Measurements from ENCODE around the gene GAPVD1. TPM values are rescaled to one million over a fixed set of nuclear protein-coding genes. Genes with fewer than 3 reads are reported as not detected.

Gene GAPVD1
- total RNA-seq, 2 donors from 2014 or later, result 34.4 to 50.1 TPM

GRCh38 chr9:125400725-125401716 lies 139.4 kb downstream of the GAPVD1 start:
- Histone ChIP-seq H3K4me3 (no peak overlapping the region), H3K9me3 (no peaks in the 10 kb centered on the region), H3K27me3 (replicated peaks; ENCODE audit: insufficient read depth) (no peaks in the 10 kb centered on the region), H3K4me1 (replicated peaks) (no peaks in the 10 kb centered on the region), H3K36me3 (no peaks in the 10 kb centered on the region), H3K27ac (no peak overlapping the region)
- DNase-seq (ENCODE audit: low spot score), result no peak
- TF ChIP-seq, protein P1, sequence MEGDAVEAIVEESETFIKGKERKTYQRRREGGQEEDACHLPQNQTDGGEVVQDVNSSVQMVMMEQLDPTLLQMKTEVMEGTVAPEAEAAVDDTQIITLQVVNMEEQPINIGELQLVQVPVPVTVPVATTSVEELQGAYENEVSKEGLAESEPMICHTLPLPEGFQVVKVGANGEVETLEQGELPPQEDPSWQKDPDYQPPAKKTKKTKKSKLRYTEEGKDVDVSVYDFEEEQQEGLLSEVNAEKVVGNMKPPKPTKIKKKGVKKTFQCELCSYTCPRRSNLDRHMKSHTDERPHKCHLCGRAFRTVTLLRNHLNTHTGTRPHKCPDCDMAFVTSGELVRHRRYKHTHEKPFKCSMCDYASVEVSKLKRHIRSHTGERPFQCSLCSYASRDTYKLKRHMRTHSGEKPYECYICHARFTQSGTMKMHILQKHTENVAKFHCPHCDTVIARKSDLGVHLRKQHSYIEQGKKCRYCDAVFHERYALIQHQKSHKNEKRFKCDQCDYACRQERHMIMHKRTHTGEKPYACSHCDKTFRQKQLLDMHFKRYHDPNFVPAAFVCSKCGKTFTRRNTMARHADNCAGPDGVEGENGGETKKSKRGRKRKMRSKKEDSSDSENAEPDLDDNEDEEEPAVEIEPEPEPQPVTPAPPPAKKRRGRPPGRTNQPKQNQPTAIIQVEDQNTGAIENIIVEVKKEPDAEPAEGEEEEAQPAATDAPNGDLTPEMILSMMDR (IDR thresholded peaks at IDR 0.05), result no peak
- TF ChIP-seq POLR2A (IDR thresholded peaks at IDR 0.05) (no peak), POLR2AphosphoS5 (IDR thresholded peaks at IDR 0.05) (no peak)
- 79% methylated on average over 12 of the region's 12 CpGs for WGBS
- intact Hi-C loops (cut with DNase I), result loop anchor here (10.0 kb wide), 2 partner anchors 344 to 994 kb away; partner anchors contain the start of gene PBX3

- whole genome bisulfite sequencing, result 94% methylated on average over 7 of the region's 7 CpGs
- no peaks in the 10 kb centered on the region for H3K27me3 ChIP-seq (replicated peaks; ENCODE audit: insufficient read depth)
- TF ChIP-seq, protein P1 (IDR thresholded peaks at IDR 0.05), result no peak
- TF ChIP-seq POLR2AphosphoS5 (IDR thresholded peaks at IDR 0.05) (no peak), POLR2A (IDR thresholded peaks at IDR 0.05) (no peak)
- H3K27ac ChIP-seq, result no peak overlapping the region
- no peak for DNase-seq (ENCODE audit: low spot score)
- intact Hi-C loops (cut with DNase I), result loop anchor here (10.0 kb wide), 2 partner anchors 340 to 990 kb away; partner anchors contain the start of gene PBX3
- H3K36me3 ChIP-seq, result no peaks in the 10 kb centered on the region
- H3K4me1 ChIP-seq (replicated peaks), result peaks cover 2% of the 10 kb centered on the region
- no peaks in the 10 kb centered on the region for H3K9me3 ChIP-seq
- H3K4me3 ChIP-seq, result no peak overlapping the region
These were observed 143.1 kb downstream of the GAPVD1 start for GRCh38 chr9:125404733-125405132.

GRCh38 chr9:125405938-125406809 lies 144.5 kb downstream of the GAPVD1 start:
- H3K4me1 ChIP-seq (replicated peaks), result peaks cover 2% of the 10 kb centered on the region
- DNase-seq (ENCODE audit: low spot score), result no peak
- no peaks in the 10 kb centered on the region for H3K27me3 ChIP-seq (replicated peaks; ENCODE audit: insufficient read depth)
- TF ChIP-seq, protein P1 (IDR thresholded peaks at IDR 0.05), result no peak
- TF ChIP-seq POLR2AphosphoS5 (IDR thresholded peaks at IDR 0.05) (no peak), POLR2A (IDR thresholded peaks at IDR 0.05) (no peak)
- WGBS, result 96% methylated on average over 15 of the region's 15 CpGs
- H3K4me3 ChIP-seq, result no peak overlapping the region
- intact Hi-C loops (cut with DNase I), result loop anchor here (2.0 to 10.0 kb wide), 3 partner anchors 339 to 989 kb away; partner anchors contain the start of gene PBX3
- no peaks in the 10 kb centered on the region for H3K9me3 ChIP-seq
- H3K27ac ChIP-seq, result no peak overlapping the region
- no peaks in the 10 kb centered on the region for H3K36me3 ChIP-seq

GRCh38 chr9:125406810-125407087 lies 145.1 kb downstream of the GAPVD1 start:
- Histone ChIP-seq H3K27ac (no peak overlapping the region), H3K27me3 (replicated peaks; ENCODE audit: insufficient read depth) (no peaks in the 10 kb centered on the region), H3K4me1 (replicated peaks) (peaks cover 2% of the 10 kb centered on the region), H3K9me3 (no peaks in the 10 kb centered on the region), H3K36me3 (no peaks in the 10 kb centered on the region), H3K4me3 (no peak overlapping the region)
- TF ChIP-seq POLR2AphosphoS5 (IDR thresholded peaks at IDR 0.05) (no peak), POLR2A (IDR thresholded peaks at IDR 0.05) (no peak)
- TF ChIP-seq, protein P1 (IDR thresholded peaks at IDR 0.05), result no peak
- WGBS, result 99% methylated on average over 13 of the region's 13 CpGs
- intact Hi-C loops (cut with DNase I), result loop anchor here (2.0 to 10.0 kb wide), 3 partner anchors 338 to 988 kb away; partner anchors contain the start of gene PBX3
- no peak for DNase-seq (ENCODE audit: low spot score)
